ENCODE measurements around the gene GLRB.
"Not testable (repeated sequence)": the region's sequence is repeated elsewhere in the genome, so short reads cannot be mapped to it uniquely, and the experiment has no call there.

The GLRB gene

DNA sequence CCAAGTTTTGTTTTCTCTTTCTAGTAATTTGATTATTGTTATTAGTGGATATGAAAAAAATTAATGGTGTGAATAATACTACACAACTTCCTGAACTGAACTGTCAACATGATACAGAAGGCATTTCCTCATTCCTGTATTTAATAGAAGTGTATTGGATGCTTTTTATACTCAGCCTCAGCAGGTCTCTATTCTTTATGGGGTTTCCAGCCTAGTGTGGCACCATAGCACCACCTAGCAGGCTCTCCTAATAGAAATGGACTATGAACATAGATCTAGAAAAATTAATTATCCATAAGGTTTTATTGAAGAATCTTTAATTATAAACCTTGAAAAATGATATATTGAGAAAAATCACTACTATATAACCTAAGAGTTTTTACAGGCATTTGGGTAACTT is 52.4 kb downstream of the GLRB start:
- DNase-seq (ENCODE audit: low read depth): no peak

DNA sequence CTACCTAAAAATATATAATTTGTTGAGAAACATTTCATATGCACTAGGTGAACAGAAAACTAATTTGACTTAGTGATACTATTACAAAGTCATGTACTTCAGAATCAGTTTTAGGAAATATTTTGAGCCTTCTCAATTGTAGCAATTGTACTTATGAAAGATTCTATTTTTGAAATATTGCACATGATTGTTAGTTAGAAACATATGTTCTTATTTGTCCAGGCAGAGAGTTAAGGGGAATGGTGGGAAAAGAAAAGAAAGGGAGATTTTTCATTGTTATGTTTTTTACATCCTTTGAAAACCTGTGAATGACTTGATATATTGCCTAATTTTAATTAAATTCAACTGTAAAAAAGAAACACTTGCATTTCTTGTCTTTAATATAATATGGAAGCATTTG is 66.0 kb downstream of the GLRB start:
- DNase-seq (ENCODE audit: low read depth): no peak

DNA sequence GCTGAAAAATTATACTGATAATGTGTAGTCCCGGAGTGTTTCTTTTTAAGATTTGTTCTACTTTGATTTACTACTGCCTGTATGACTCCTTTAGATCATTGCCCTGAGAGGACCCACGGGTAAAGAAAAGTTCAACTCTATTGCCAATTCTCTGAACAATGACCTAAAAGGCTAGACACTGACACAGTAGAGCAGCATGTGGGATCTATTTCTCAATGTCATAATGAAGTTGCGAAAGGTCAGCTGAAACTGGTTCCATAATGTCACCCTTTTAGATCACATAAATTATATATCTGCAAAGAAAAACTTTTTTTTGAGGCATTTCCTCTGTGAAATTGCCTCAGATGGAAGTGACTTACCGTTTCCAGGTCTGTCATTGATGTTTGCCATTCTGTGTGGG is 67.4 kb downstream of the GLRB start:
- DNase-seq (ENCODE audit: low read depth): no peak

DNA sequence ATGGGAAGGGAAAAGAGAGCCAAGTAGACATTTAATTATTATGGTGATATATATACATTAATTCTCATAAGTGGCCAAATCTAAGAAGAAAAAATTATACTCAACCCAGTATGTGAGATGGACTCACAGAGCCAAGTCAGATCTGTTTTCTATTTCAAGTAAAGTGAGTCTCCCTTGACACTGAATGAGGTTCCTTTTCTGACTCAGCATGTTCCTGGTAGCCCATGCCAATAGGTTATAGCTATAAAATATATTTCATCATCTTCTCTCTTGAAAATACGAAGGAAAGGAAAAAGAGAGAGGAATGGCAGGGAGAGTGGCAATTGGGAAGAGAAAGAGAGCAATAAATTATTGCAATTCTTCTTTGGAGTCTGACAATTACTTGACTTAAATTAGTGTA is 75.8 kb downstream of the GLRB start:
- DNase-seq (ENCODE audit: low read depth): no peak

DNA sequence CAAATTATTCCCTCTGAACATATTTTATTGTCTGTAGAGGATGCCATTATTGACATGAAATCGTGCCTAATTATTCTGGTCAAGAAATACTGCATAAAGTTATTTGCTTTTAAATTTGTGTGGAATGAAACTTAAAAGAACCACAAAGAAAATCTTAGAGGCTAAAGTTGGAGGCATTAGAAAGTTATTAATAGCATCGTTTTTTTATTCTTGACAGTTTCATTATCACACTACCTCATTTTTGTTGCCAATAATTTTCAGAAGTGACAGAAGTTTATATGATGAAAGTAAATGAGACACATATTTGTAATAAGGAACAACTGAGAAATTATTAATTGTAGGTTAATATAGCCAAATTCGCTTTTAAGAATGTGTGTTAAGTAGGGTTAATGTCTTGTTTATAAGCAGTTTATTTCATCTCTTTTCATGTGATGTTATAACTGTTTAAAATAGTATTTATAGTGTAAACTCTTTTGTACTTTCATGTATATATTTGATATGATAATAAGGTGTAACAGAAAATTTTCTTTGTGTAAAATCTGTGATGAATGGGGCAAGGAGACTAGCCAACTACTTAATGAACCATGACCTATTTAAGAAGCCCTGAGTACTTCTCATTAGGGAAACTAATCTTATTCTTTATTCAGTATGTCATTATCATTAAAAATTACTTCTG is 90.1 kb downstream of the GLRB start:
- no peak for DNase-seq (ENCODE audit: low read depth)

DNA sequence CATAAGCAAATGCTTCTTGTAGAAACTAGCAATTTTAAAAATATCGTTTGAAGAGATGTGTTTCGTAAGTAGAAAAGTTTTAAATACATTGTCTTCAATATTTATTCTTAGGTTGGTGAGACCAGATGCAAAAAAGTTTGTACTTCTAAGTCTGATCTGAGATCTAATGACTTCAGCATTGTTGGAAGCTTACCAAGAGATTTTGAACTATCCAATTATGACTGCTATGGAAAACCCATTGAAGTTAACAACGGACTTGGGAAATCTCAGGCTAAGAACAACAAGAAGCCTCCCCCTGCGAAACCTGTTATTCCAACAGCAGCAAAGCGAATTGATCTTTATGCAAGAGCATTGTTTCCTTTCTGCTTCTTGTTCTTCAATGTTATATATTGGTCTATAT is 94.4 kb downstream of the GLRB start:
- DNase-seq (ENCODE audit: low read depth): no peak

DNA sequence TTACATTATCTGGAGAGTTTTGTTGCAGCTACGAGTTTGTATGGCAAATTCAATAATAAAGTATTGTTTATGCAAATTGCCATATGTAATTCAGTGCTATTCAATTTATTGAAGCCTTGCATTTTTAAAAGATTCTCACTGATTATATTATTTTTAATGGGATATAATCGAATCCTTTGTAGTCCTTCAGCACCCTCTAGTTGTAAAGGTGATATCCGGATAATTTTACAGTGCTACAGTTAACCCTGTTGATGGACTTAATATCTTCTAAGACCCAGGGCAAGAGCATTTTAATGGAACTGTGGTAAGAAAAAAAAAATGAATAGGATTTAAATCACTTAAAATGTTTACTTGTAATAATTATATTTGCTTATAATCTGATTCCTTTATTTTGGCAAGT is 96.1 kb downstream of the GLRB start:
- no peak for DNase-seq (ENCODE audit: low read depth)

DNA sequence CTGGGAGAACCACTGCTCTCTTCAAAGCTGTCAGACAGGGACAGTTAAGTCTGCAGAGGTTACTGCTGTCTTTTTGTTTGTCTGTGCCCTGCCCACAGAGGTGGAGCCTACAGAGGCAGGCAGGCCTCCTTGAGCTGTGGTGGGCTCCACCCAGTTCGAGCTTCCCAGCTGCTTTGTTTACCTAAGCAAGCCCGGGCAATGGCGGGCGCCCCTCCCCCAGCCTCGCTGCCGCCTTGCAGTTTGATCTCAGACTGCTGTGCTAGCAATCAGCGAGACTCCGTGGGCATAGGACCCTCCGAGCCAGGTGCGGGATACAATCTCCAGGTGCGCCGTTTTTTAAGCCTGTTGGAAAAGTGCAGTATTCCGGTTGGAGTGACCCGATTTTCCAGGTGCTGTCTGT is 104.3 kb downstream of the GLRB start:
- DNase-seq (ENCODE audit: low read depth): not testable (repeated sequence)

DNA sequence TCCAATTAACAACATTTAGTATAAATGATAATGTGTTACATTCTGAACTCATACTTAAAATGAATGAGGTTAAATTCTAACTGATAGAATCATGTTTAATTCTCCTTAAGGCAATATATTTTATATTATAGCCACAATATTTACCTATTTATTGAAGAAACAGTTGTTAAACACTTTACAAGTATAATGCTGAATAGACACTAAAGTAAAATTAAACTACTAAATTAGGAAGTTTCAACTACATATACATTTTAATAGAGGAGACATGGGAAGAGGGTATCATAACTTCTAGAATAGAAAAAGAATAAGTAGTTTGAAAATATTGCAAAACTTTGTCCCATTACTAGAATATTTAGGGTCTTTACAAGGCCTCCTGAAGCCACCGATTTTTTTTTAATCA is 108.3 kb downstream of the GLRB start:
- no peak for DNase-seq (ENCODE audit: low read depth)

DNA sequence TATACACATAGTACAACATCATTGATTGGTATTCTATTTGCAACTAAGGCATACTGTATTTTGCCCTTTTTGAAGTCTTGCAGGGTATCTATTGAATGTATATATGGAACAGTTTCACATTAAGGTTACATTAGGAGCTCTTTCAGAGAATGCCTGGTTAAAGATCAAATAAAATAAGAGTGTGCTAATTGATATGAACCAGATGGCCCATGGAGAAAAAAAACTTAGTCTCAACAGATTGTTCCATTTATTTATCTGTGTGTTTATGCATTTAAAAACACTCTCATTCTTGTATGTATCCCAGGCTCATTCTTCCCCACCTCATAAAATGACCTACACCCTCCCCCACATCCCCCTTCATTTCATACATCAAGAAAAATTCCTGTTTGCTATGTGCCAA is 109.4 kb downstream of the GLRB start:
- no peak for DNase-seq (ENCODE audit: low read depth)

DNA sequence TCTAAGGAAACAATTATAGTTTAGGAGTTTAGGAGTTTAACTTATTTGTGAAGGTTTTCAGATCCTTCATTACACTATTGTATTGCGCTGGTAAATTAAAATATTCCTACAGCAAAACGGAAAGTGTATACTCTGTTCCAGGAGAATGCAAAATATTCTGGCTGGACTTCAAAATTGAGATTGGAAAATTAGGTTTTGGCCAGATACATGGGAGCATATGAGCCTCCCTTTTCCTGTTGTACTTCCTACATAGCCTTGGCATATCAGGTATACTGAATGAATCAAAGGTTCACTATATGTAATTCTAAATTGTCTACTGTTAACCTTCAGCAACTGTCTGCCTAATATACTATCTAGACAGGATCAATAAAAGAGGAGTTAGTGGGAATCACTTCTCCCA is 119.4 kb downstream of the GLRB start:
- DNase-seq (ENCODE audit: low read depth): no peak

DNA sequence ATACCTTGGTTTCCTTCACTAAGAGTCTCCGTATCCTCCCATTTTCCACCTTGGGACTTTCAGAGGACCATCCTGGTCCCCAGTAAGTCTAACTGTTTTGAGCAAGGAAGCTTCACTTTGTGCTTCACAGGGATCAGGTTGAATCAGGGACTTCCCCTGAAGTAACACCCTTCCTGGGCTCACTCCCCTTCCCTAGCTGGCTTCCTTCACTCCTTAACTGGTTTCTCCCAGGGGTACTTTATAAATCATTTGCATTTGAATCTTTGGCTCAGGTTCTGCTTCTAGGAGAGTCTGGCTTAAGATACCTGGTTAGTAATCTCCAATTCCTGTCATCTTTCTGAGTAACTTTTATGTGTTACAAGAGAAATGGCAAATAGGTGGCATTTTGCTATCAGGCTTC is 120.1 kb downstream of the GLRB start:
- no peak for DNase-seq (ENCODE audit: low read depth)

DNA sequence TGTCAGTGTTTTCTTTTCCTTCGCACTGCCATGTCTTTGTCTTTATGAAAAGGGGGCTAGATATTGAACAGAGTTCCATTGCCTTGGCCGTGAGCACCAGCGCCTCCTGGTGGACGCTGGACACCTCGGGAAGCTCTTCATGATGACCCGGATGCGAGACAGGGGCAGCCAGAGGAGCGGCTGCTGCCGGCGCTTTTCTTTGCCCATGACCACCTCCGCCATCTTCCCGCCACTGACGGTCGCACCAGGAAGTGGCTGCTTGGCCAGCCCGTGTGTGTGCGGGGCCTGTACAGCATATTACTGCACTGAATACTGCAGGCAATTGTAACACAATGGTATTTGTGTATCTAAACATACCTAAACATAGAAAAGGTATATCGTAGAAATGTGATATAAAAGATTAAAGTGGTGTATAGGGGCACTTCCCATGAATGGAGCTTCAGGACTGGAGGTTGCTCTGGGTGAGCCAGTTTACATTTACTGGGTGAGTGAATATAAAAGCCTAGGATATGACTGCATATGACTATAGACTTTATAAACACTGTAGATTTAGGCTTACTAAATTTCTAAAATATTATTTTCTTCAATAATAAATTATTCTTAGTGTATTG is 128.8 kb downstream of the GLRB start:
- no peak for DNase-seq (ENCODE audit: low read depth)

DNA sequence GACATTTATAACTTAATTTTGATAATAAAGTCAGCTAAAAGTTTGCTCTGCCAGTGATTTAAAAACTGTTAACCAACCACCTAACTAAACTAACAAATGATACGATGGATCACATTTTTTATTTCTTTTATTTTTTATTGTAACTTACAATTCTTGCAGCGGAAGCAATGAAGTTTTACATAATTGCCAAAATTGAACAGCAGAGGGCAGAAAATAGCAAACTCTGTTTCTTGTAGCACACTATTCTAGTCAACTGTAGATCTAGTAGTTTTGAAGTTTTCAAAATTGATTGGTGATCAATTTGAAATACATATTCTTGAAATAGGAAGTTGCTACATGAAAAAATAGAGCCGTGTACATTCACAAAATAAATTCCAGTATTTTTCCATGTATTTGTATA is 141.8 kb downstream of the GLRB start:
- DNase-seq (ENCODE audit: low read depth): no peak

DNA sequence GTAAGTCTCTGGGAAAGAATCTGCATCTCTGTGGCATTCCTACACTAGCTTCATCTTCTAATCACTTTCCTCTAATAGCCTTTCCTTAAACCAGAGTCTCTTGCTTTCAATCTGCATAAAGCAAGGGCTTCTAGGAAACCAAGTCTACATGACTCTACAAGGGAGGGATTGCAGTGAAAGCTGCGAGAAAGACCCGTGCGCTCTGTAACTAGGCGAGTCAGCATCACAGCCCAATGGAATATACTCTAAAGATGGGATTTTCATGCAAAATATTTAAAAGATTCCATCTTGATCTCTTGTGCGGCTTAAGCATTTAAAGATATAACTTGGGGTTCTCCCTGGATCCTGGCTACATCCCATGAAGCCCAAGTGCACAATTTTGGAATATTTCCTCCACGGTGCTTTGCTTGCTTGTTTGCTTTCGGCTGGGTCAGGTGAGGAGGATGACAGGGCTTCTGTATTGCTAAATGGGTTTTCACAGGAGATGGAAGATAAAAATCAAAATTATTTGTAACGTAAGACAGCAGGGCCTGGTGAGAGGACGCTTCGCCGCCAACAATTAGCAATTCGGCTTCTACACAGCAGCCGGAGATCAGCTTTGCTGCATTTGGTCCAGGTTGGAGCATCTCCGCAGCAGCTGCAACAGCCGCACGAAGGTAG is 143.9 kb downstream of the GLRB start:
- no peak for DNase-seq (ENCODE audit: low read depth)

DNA sequence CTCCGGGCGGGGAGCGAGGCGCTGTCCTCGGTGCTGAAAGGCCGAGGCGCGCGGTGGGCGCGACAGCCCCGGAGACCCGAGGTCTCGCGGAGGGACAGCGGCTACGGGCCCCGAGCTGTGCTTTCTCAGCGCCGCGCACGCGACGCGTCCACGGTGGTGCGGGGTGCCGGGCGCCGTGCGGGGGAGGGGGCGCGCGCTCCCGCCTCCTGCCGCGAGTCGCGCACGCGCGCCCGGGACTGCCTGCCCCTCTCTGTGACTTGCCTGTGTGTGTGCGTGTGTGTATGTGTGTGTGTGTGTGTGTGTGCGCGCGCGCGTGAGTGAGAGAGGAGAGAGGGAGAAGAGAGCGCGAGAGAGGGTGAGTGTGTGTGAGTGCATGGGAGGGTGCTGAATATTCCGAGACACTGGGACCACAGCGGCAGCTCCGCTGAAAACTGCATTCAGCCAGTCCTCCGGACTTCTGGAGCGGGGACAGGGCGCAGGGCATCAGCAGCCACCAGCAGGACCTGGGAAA is 144.5 kb downstream of the GLRB start, which contains the start of gene GRIA2:
GRIA2 (plus strand) TSS at position 358 of the 511 bp plus-strand sequence. CDS start 315 bp downstream, outside the sequence.
- DNase-seq (ENCODE audit: low read depth): no peak

DNA sequence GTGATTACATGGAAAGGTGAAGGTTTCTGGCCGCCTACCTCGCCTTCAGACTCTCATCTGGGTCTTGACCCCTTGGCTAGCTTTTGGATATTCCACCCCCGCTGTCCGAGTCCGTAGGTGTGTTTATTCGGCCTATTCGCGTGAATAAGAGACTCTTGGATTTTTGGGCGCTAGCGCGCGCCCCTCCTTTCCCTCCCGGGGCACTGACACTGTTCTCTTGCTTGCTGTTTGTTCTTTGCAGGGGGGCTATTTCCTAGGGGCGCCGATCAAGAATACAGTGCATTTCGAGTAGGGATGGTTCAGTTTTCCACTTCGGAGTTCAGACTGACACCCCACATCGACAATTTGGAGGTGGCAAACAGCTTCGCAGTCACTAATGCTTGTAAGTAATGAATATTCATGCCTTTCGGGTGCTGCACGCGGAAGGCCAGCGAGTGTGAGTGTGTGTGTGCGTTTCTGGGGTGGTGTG is 145.5 kb downstream of the GLRB start:
- DNase-seq (ENCODE audit: low read depth): no peak
